ENCODE measurements around the gene RAB25.

- no peak for TF ChIP-seq POLR2A (IDR thresholded peaks at IDR 0.05; ENCODE audit: insufficient read depth in 1 of 2, low read depth in 2 of 2, low read length in 2 of 2)
- TF ChIP-seq CBX2 (IDR thresholded peaks at IDR 0.05; ENCODE audit: low read depth, low read length), result no peak
- TF ChIP-seq CBX2 (CRISPR knock-in tag; IDR thresholded peaks at IDR 0.05; ENCODE audit: low read depth), result no peak
- TF ChIP-seq, protein P1, sequence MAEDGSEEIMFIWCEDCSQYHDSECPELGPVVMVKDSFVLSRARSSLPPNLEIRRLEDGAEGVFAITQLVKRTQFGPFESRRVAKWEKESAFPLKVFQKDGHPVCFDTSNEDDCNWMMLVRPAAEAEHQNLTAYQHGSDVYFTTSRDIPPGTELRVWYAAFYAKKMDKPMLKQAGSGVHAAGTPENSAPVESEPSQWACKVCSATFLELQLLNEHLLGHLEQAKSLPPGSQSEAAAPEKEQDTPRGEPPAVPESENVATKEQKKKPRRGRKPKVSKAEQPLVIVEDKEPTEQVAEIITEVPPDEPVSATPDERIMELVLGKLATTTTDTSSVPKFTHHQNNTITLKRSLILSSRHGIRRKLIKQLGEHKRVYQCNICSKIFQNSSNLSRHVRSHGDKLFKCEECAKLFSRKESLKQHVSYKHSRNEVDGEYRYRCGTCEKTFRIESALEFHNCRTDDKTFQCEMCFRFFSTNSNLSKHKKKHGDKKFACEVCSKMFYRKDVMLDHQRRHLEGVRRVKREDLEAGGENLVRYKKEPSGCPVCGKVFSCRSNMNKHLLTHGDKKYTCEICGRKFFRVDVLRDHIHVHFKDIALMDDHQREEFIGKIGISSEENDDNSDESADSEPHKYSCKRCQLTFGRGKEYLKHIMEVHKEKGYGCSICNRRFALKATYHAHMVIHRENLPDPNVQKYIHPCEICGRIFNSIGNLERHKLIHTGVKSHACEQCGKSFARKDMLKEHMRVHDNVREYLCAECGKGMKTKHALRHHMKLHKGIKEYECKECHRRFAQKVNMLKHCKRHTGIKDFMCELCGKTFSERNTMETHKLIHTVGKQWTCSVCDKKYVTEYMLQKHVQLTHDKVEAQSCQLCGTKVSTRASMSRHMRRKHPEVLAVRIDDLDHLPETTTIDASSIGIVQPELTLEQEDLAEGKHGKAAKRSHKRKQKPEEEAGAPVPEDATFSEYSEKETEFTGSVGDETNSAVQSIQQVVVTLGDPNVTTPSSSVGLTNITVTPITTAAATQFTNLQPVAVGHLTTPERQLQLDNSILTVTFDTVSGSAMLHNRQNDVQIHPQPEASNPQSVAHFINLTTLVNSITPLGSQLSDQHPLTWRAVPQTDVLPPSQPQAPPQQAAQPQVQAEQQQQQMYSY (CRISPR knock-in tag; IDR thresholded peaks at IDR 0.05), result no peak
- TF ChIP-seq POLR2AphosphoS5 (IDR thresholded peaks at IDR 0.05; ENCODE audit: low read depth, low read length), result no peak
- TF ChIP-seq SP4 (CRISPR knock-in tag; IDR thresholded peaks at IDR 0.05), result no peak
- TF ChIP-seq, protein P2, sequence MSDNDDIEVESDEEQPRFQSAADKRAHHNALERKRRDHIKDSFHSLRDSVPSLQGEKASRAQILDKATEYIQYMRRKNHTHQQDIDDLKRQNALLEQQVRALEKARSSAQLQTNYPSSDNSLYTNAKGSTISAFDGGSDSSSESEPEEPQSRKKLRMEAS (IDR thresholded peaks at IDR 0.05), result no peak
These were observed 30.6 kb downstream of the RAB25 start for GRCh38 chr1:156091610-156092009.
